HepG2 (cell line): ENCODE data around the gene FBXO10. TPM values are rescaled to one million over a fixed set of nuclear protein-coding genes. Genes with fewer than 3 reads are reported as not detected.

ENCODE experiments used
- ASH2L ChIP-seq: fragments of 300-600, 200-600 bp; sonication (generic); IDR thresholded peaks from 2 replicates; pipeline ENCODE4 v1.7.0; 2017; ENCODE audit warnings: low read depth, mild to moderate bottlenecking, moderate library complexity, mixed read lengths, low read length; ENCODE audit not compliant: insufficient read length
- EED ChIP-seq: sonication (generic); formaldehyde crosslinking; IDR thresholded peaks from 2 replicates; pipeline ENCODE4 v1.5.0; 2020; ENCODE audit warnings: mild to moderate bottlenecking, missing genetic modification reagents
- ELF3 ChIP-seq: IDR thresholded peaks from 2 replicates; pipeline ENCODE4 v1.6.1; 2016; ENCODE audit warnings: missing genetic modification reagents, missing compliant biosample characterization
- GATA4 ChIP-seq: sonication (generic); IDR thresholded peaks from 2 replicates; pipeline ENCODE4 v1.6.1; 2016; ENCODE audit warnings: antibody characterized with exemption, low read depth, borderline replicate concordance
- GFI1 ChIP-seq: sonication (generic); formaldehyde crosslinking; IDR thresholded peaks from 2 replicates; pipeline ENCODE4 v1.5.0; 2020; ENCODE audit warnings: missing genetic modification reagents, mild to moderate bottlenecking, borderline replicate concordance
- MZF1 ChIP-seq: sonication (generic); formaldehyde crosslinking; IDR thresholded peaks from 2 replicates; pipeline ENCODE4 v1.8.1; 2023; ENCODE audit warnings: mild to moderate bottlenecking, missing genetic modification reagents, borderline replicate concordance
- PAX8 ChIP-seq: sonication (generic); formaldehyde crosslinking; IDR thresholded peaks from 2 replicates; pipeline ENCODE4 v1.8.0; 2022; ENCODE audit warnings: mild to moderate bottlenecking, missing genetic modification reagents, borderline replicate concordance
- POGZ ChIP-seq: sonication (generic); formaldehyde crosslinking; IDR thresholded peaks from 2 replicates; pipeline ENCODE4 v1.4.0; 2020; ENCODE audit warnings: mild to moderate bottlenecking, missing genetic modification reagents
- RFX1 ChIP-seq: fragments of 450-650 bp; IDR thresholded peaks from 2 replicates; pipeline ENCODE4 v1.6.1; 2017
- ZC3H13 ChIP-seq: sonication (generic); formaldehyde crosslinking; IDR thresholded peaks from 2 replicates; pipeline ENCODE4 v1.8.1; 2023; ENCODE audit warnings: mild to moderate bottlenecking, missing genetic modification reagents, moderate library complexity
- ZMYM4 ChIP-seq: sonication (generic); formaldehyde crosslinking; IDR thresholded peaks from 2 replicates; pipeline ENCODE4 v1.8.1; 2023; ENCODE audit warnings: mild to moderate bottlenecking, missing genetic modification reagents
- polyA plus RNA-seq, 8 experiments: library from polyadenylated mRNA; depleted of rRNA in 3 of 8; stranded (reverse) in 7 of 8; unstranded in 1 of 8; fragments of >200 nt; fragmentation: Illumina TruSeq in 4 of 8; extraction: Trizol in 4 of 8; gene quantifications; 2 replicates each; pipeline versions ENCODE4 v1.2.1 to v1.2.3, GENCODE V29; 2011 to 2016; ENCODE audit warnings: low read depth in 4 of 8, missing spikeins in 1 of 8, mixed read lengths in 1 of 8; ENCODE audit not compliant: insufficient read depth in 1 of 8
- total RNA-seq, 5 experiments: library from RNA; depleted of rRNA; stranded (reverse); fragments of >200 nt; fragmentation: Illumina TruSeq; extraction: Trizol; gene quantifications; 2 replicates each; pipeline ENCODE4 v1.2.3, GENCODE V29; 2016; ENCODE audit warnings: low read depth in 1 of 5
- TF ChIP-seq, protein P1 (sequence below): sonication (generic); formaldehyde crosslinking; IDR thresholded peaks from 2 replicates; pipeline ENCODE4 v1.4.0; 2020; ENCODE audit warnings: missing genetic modification reagents
- TF ChIP-seq, protein P2 (sequence below): IDR thresholded peaks from 2 replicates; pipeline ENCODE4 v1.6.1; 2012; ENCODE audit warnings: low read length, improper control_type of control experiment
- TF ChIP-seq, protein P3 (sequence below), 2 experiments: fragments of 450-650 bp in 1 of 2; sonication (generic) in 1 of 2; formaldehyde crosslinking; IDR thresholded peaks; 2 replicates each; pipeline versions ENCODE4 v1.5.0 to v1.8.0; 2020 to 2022; ENCODE audit warnings: mild to moderate bottlenecking in 1 of 2, missing genetic modification reagents in 1 of 2
- TF ChIP-seq, protein P4 (sequence below): sonication (generic); formaldehyde crosslinking; IDR thresholded peaks from 2 replicates; pipeline ENCODE4; 2020; ENCODE audit warnings: missing genetic modification reagents, mild to moderate bottlenecking, borderline replicate concordance

Gene FBXO10
- total and polyA plus RNA-seq, 2 of the 13 experiments (the other 11 are each of a cell fraction or from before 2014, with no cell fraction given): 3.1 to 5.1 TPM

DNA sequence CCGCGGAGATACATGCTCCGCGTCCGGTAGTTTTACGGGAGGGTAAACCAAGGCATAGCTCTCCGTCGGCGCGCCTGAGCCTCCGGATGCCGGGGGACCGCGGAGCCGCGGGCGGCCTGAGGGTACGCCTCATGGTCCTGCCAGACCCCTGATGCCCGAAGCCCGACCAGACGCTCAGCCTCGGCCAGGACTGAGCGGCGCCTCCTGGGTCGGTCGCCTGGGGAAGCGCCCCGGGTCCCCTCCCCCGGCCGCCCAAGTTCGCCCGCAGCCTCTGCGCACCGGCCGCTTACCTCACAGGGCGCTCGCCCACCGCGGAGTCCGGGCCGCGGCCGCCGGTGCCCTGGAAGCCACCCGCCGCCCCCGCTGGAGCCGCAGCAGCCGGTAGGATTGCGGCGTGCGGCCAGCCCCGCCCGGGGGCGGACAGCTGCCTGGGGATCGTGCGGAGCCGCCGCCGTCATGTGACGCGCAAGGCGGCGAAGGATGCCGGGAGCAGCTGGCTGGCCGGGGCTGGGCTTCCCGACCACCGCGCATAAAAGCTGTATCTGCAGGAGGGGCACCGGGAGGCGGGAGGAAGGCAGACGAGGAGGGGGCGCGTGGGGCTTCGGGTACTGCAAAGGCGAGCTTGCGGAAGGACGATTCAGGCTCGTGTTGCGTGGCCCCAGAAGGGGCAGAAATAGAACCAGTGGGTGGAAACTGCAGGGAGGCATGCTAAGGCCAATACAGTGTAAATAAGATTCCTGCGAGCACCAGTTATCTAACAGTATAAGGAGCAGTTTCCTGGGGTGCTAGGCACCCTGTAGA is at the start of gene FBXO10 (continued):
- no peak for TF ChIP-seq ZC3H13 (CRISPR knock-in tag)
- no peak; the same call in 1 of the 2 replicates for TF ChIP-seq PAX8 (CRISPR knock-in tag)
- TF ChIP-seq, protein P1, sequence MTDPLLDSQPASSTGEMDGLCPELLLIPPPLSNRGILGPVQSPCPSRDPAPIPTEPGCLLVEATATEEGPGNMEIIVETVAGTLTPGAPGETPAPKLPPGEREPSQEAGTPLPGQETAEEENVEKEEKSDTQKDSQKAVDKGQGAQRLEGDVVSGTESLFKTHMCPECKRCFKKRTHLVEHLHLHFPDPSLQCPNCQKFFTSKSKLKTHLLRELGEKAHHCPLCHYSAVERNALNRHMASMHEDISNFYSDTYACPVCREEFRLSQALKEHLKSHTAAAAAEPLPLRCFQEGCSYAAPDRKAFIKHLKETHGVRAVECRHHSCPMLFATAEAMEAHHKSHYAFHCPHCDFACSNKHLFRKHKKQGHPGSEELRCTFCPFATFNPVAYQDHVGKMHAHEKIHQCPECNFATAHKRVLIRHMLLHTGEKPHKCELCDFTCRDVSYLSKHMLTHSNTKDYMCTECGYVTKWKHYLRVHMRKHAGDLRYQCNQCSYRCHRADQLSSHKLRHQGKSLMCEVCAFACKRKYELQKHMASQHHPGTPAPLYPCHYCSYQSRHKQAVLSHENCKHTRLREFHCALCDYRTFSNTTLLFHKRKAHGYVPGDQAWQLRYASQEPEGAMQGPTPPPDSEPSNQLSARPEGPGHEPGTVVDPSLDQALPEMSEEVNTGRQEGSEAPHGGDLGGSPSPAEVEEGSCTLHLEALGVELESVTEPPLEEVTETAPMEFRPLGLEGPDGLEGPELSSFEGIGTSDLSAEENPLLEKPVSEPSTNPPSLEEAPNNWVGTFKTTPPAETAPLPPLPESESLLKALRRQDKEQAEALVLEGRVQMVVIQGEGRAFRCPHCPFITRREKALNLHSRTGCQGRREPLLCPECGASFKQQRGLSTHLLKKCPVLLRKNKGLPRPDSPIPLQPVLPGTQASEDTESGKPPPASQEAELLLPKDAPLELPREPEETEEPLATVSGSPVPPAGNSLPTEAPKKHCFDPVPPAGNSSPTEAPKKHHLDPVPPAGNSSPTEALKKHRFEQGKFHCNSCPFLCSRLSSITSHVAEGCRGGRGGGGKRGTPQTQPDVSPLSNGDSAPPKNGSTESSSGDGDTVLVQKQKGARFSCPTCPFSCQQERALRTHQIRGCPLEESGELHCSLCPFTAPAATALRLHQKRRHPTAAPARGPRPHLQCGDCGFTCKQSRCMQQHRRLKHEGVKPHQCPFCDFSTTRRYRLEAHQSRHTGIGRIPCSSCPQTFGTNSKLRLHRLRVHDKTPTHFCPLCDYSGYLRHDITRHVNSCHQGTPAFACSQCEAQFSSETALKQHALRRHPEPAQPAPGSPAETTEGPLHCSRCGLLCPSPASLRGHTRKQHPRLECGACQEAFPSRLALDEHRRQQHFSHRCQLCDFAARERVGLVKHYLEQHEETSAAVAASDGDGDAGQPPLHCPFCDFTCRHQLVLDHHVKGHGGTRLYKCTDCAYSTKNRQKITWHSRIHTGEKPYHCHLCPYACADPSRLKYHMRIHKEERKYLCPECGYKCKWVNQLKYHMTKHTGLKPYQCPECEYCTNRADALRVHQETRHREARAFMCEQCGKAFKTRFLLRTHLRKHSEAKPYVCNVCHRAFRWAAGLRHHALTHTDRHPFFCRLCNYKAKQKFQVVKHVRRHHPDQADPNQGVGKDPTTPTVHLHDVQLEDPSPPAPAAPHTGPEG (CRISPR knock-in tag): no peak
- TF ChIP-seq, protein P2, sequence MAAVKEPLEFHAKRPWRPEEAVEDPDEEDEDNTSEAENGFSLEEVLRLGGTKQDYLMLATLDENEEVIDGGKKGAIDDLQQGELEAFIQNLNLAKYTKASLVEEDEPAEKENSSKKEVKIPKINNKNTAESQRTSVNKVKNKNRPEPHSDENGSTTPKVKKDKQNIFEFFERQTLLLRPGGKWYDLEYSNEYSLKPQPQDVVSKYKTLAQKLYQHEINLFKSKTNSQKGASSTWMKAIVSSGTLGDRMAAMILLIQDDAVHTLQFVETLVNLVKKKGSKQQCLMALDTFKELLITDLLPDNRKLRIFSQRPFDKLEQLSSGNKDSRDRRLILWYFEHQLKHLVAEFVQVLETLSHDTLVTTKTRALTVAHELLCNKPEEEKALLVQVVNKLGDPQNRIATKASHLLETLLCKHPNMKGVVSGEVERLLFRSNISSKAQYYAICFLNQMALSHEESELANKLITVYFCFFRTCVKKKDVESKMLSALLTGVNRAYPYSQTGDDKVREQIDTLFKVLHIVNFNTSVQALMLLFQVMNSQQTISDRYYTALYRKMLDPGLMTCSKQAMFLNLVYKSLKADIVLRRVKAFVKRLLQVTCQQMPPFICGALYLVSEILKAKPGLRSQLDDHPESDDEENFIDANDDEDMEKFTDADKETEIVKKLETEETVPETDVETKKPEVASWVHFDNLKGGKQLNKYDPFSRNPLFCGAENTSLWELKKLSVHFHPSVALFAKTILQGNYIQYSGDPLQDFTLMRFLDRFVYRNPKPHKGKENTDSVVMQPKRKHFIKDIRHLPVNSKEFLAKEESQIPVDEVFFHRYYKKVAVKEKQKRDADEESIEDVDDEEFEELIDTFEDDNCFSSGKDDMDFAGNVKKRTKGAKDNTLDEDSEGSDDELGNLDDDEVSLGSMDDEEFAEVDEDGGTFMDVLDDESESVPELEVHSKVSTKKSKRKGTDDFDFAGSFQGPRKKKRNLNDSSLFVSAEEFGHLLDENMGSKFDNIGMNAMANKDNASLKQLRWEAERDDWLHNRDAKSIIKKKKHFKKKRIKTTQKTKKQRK: no peak
- TF ChIP-seq GFI1 (CRISPR knock-in tag): no peak
- no peak for TF ChIP-seq RFX1
- TF ChIP-seq, protein P3, sequence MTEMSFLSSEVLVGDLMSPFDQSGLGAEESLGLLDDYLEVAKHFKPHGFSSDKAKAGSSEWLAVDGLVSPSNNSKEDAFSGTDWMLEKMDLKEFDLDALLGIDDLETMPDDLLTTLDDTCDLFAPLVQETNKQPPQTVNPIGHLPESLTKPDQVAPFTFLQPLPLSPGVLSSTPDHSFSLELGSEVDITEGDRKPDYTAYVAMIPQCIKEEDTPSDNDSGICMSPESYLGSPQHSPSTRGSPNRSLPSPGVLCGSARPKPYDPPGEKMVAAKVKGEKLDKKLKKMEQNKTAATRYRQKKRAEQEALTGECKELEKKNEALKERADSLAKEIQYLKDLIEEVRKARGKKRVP (CRISPR knock-in tag; IDR thresholded peaks at IDR 0.05): 0 out of 4 replicates have a peak, but pooled peaks of 1 of the 2 experiments have one; percentile 25
- no peak; the same call in 1 of the 2 replicates for TF ChIP-seq ELF3
- no peak for TF ChIP-seq EED (CRISPR knock-in tag)
- no peak; the same call in 1 of the 2 replicates for TF ChIP-seq POGZ (CRISPR knock-in tag)
- TF ChIP-seq, protein P4, sequence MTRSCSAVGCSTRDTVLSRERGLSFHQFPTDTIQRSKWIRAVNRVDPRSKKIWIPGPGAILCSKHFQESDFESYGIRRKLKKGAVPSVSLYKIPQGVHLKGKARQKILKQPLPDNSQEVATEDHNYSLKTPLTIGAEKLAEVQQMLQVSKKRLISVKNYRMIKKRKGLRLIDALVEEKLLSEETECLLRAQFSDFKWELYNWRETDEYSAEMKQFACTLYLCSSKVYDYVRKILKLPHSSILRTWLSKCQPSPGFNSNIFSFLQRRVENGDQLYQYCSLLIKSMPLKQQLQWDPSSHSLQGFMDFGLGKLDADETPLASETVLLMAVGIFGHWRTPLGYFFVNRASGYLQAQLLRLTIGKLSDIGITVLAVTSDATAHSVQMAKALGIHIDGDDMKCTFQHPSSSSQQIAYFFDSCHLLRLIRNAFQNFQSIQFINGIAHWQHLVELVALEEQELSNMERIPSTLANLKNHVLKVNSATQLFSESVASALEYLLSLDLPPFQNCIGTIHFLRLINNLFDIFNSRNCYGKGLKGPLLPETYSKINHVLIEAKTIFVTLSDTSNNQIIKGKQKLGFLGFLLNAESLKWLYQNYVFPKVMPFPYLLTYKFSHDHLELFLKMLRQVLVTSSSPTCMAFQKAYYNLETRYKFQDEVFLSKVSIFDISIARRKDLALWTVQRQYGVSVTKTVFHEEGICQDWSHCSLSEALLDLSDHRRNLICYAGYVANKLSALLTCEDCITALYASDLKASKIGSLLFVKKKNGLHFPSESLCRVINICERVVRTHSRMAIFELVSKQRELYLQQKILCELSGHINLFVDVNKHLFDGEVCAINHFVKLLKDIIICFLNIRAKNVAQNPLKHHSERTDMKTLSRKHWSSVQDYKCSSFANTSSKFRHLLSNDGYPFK: no peak
- peak; percentile 42 for TF ChIP-seq ASH2L
- TF ChIP-seq GATA4: no peak
- peak; percentile 33; the same call in 1 of the 2 replicates for TF ChIP-seq ZMYM4 (CRISPR knock-in tag)
- no peak for TF ChIP-seq MZF1 (CRISPR knock-in tag)
